ENCODE measurements around the gene MEST.

DNA sequence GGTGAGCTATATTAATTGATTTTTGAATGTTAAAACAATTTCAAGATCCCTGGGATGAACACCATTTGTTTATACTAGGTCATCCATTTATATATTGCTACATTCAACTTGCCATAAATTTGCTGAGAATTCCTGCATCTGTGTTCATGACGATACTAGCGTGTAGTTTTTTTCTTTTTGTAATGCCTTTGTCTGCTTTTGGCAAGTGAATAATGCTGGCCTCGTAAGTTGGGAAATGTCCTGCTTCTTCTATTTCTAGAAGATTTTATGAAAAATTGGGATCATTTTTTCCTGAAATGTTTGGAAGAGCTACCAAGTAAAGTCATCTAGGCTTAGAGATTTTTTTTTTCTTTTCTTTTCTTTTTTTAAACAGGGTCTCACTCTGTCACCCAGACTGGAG is 12.9 kb upstream of the MEST start:
- no peak for TF ChIP-seq POLR2AphosphoS5 (IDR thresholded peaks at IDR 0.05; ENCODE audit: borderline replicate concordance, low read depth, low read length)
- no peak for TF ChIP-seq EZH2 (IDR thresholded peaks at IDR 0.05)

Data from SK-N-MC (cell line).